HG03571 (cell line): Measurements from ENCODE around the gene APOE.

Source experiments
- ATAC-seq: cut with Tn5 transposase; IDR thresholded peaks from one replicate; pipeline ENCODE4 v1.9.1; 2021; ENCODE audit not compliant: unreplicated experiment

APOE gene

DNA sequence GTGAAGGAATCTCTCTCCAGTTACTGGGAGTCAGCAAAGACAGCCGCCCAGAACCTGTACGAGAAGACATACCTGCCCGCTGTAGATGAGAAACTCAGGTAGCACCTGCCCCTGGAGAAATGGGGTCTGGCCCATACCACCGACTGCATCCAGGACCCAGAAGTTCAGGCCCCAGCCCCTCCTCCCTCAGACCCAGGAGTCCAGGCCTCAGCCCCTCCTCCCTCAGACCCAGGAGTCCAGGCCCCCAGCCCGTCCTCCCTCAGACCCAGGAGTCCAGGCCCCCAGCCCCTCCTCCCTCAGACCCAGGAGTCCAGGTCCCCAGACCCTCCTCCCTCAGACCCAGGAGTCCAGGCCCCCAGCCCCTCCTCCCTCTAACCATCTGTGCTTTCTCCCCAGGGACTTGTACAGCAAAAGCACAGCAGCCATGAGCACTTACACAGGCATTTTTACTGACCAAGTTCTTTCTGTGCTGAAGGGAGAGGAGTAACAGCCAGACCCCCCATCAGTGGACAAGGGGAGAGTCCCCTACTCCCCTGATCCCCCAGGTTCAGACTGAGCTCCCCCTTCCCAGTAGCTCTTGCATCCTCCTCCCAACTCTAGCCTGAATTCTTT lies 43.3 kb downstream of the APOE start:
- ATAC-seq, result no peak

DNA sequence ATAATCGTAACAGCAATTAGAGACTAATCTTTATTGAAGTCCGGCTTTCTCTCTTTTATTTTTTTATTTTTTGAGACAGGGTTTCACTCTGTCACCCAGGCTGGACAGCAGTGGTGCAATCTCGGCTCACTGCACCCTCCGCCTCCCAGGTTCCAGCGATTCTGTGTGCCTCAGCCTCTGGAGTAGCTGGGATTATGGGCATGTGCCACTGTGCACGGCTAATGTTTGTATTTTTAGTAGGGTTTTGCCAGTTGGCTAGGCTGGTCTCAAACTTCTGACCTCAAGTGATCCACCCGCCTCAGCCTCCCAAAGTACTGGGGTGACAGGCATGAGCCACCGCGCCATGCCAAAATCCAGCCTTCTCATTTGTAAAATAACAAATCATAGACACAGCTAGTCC lies 44.0 kb downstream of the APOE start:
- no peak for ATAC-seq

DNA sequence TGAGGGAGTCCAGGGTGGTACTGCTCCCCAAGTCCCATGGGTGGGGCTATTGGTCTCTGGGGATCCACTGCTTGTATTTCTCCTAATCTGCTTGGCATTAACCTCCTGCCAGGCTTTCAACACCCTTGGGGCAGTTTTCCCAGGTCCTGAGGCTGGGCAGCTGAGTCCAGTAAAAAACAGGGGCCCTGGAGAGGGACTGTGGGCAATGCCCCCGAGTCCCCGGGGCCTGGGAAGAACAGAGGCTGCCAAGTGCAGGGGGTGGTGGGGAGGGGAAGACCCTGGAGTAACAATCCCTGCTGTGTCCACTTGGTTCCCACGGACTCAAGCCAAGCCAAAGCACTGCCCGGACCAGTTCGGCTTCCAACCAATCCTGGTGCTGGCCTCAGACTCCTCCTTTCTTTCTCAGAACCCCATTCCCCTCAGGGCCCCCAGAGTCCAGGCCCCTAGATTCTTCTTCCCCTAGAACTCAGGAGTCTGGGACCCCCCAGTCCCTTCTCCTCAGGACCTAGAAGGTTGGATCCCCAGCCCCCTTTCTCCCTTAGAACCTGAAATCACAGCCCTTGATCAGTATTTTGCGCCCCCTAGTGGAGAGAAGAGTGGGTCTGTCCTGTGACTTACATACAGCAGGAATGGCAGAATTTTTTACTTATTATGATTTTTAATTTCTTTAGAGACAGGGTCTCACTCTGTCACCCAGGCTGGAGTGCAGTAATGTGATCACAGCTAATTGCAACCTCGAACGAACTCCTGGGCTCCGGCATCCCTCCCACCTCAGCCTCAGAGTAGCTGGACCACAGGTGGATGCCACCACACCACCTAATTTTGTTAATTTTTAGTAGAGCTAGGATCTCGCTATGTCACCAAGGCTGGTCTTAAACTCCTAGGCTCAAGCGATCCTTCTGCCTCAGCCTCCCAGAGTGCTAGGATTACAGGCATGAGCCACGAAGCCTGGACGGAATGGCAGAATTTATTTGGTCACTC lies 45.9 kb downstream of the APOE start:
- no peak for ATAC-seq

DNA sequence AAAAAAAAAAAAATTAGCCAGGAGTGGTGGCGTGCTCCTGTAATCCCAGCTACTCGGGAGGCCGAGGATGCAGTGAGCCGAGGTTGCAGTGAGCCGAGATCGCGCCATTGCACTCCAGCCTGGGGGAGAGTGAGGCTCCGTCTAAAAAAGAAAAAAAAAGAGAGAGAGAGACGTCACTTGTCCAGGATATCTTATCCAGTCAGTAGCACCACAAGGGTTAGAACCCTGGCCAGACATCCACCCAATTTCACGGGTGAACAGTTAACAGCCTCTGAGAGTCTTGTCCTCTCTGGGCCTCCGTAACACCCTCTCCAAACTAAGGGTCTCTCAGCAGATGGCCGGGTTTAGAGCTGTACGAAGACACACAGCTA lies 48.7 kb downstream of the APOE start:
- ATAC-seq, result no peak

DNA sequence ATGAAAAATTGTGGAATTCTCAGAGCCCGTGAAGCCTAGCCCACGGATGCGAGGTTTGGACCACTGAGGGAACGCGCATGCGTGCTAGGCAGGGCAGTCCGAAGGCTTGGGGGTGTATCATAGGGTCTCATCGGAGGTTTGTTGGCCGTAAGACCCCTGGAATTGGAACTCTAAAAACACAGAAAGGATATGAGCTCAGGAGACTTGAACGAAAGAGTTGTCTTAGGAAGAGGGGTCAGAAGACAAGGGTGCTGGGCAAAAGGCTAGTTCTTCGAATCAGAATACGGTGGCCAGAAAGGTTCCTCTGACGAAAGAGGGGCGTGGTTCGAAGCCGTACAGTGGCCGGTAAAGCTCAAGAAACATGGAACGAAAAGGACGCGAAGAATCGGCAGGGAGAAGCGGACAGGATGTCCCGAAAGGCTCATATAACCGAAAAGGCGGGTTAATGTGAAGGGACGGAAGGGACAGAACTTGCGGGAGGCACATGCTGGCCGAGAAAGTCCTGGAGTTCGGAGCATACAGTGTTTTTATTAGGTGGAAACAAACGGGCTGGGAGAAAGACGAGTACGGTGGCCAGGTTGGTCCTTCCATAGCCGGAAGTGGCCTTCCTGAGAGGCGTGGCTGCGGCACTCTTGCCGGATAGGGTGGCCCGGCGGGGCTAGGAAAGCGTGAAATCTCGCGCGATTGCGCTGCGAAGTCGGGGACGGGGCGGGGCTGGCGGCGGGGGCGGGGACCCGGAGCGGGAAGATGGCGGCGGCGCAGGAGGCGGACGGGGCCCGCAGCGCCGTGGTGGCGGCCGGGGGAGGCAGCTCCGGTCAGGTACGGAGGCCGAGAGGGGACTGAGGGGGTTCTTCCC lies 49.3 kb downstream of the APOE start, which contains the start of gene CLPTM1:
TSS of gene CLPTM1 (plus strand) at position 732 of the 856 bp plus-strand sequence. CDS start at position 748, 16 bp downstream.
- peak; percentile 72 for ATAC-seq

DNA sequence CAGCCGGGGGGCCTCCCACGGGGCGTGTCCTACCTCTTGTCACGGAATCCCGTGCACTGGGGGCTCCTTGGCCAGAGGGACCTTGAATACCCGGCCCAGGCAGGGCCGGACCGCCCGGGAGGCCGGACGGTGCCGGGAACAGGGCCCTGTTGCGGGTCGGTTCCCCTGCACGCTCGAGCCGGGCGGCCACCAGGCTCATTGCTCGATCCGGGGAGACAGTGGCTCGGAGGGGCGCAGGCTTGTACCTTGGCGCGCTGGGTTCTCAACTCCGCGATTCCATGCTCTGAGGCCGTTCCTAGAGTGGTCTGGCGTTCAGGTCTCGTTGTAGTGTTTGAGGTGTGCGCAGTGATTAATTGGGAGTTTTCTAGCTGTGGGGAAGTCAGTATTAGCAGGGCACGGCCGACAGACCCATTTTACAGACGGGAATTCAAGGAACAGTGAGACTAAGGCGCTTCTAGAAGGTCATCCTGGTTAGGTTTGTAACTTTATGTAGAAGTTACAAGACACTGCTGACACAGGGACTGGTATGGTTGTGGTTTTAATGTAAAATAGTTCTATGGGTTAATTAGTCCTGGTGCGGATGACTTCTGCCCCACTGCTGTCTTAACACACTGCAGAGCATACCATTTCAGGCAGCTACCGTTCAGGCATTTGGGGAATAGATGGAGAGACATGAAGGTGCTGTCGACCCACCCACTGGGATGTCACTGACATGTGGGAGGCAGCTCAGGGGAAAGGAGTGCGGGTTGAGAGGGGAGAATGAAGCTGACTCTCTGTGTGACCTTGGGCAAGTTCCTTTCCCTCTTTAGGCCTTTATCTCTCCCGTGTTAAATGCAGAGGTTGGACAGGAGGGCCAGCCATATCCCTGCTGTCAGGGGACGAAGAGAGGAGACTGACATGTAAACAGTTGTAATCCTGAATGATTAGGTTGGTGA lies 50.2 kb downstream of the APOE start:
- peak; percentile 19 for ATAC-seq

DNA sequence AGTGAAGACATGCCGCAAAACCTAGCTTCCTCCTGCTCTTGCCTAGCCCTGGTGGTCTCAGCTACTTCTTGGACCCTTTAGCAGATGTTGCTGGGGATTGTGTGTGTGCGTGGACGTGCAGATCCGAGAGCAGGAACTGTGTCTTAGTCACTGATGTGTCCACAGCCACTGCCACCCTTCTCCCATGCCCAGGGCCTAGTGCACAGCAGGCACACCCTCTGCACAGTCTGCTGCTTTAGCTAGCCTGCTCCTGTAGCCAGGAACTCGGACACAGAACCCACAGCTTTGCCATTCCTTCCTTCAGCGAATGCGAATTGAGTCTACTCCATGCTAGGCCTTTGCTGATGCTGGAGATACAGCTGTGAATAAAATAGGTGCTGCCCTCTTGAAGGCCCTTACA lies 51.9 kb downstream of the APOE start:
- no peak for ATAC-seq

DNA sequence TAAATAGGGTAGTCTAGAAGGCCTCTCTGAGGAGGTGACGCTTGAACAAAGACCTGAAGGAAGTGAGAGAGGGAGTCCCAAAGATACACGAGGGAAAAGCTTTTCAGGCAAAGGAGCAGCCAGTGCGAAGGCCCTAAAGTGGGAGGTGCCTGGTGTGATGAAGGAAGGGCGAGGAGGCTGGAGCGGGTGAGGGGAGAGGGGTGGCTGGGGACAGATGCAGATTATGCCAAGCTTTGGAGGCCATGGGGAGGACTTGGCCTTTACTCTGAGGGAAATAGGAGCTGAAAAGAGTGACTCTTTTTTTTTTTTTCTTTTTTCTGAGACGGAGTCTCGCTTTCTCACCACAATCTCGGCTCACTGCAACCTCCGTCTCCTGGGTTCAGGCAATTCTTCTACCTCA lies 52.5 kb downstream of the APOE start:
- no peak for ATAC-seq
